CD4-positive, alpha-beta T cell treated with Interleukin-6 at 100 ng/mL for 8 hours (primary cell): ENCODE measurements around the gene SLC1A7.

ENCODE experiments used
- DNase-seq: peaks from one replicate; pipeline ENCODE4 v3.0.0-alpha.2; 2020; ENCODE audit warnings: mixed read lengths, low spot score

The SLC1A7 gene

GRCh38 chr1:53133261-53134041 is 9.0 kb downstream of the SLC1A7 start:
- DNase-seq = no peak

GRCh38 chr1:53132176-53132575 is 10.3 kb downstream of the SLC1A7 start:
- no peak for DNase-seq

GRCh38 chr1:53131590-53131938 is 10.9 kb downstream of the SLC1A7 start:
- no peak for DNase-seq

- DNase-seq = no peak
Measured at GRCh38 chr1:53130878-53131589, 11.4 kb downstream of the SLC1A7 start.

- no peak for DNase-seq
Measured at GRCh38 chr1:53130598-53130877, 11.9 kb downstream of the SLC1A7 start.

- DNase-seq = no peak
Measured at GRCh38 chr1:53129891-53130597, 12.4 kb downstream of the SLC1A7 start.

GRCh38 chr1:53128401-53128800 is 14.0 kb downstream of the SLC1A7 start:
- no peak for DNase-seq

GRCh38 chr1:53127546-53127945 is 14.9 kb downstream of the SLC1A7 start:
- DNase-seq = no peak

- no peak for DNase-seq
Measured at GRCh38 chr1:53126495-53126894, 15.9 kb downstream of the SLC1A7 start.

GRCh38 chr1:53125623-53126360 is 16.6 kb downstream of the SLC1A7 start:
- DNase-seq = no peak

GRCh38 chr1:53125122-53125521 is 17.3 kb downstream of the SLC1A7 start:
- no peak for DNase-seq

- DNase-seq = no peak
Measured at GRCh38 chr1:53123453-53124140, 18.8 kb downstream of the SLC1A7 start.

GRCh38 chr1:53122961-53123413 is 19.5 kb downstream of the SLC1A7 start:
- no peak for DNase-seq

GRCh38 chr1:53122201-53122885 is 20.1 kb downstream of the SLC1A7 start:
- no peak for DNase-seq

GRCh38 chr1:53121319-53122172 is 20.9 kb downstream of the SLC1A7 start:
- no peak for DNase-seq

- DNase-seq = no peak
Measured at GRCh38 chr1:53120659-53121058, 21.8 kb downstream of the SLC1A7 start.

GRCh38 chr1:53117836-53118235 is 24.6 kb downstream of the SLC1A7 start:
- no peak for DNase-seq

- no peak for DNase-seq
Measured at GRCh38 chr1:53116933-53117600, 25.4 kb downstream of the SLC1A7 start.

- DNase-seq = no peak
Measured at GRCh38 chr1:53116307-53116810, 26.1 kb downstream of the SLC1A7 start.
